WTC11 (cell line): ENCODE data around the gene LGALSL. TPM values are rescaled to one million over a fixed set of nuclear protein-coding genes. Genes with fewer than 3 reads are reported as not detected.
A peak's percentile ranks its signal among the peaks of the same experiment; 100 is the strongest.

Experiments used
- ATAC-seq: fragments of 200-7000 bp; cut with Tn5 transposase; 2 replicates; pipeline ENCODE4 v1.10.0; 2021; ENCODE audit warnings: mild to moderate bottlenecking, moderate library complexity
- CTCF ChIA-PET: fragments of 300-600 bp; sonication (Branson Sonifier 250); formaldehyde crosslinking; loops from one replicate; lab custom pipeline; 2021; ENCODE audit warnings: antibody characterized with exemption; lab: Charles Lee
- POLR2A ChIA-PET: fragments of 350-600 bp; sonication (Branson Sonifier 250); formaldehyde crosslinking; loops from one replicate; lab custom pipeline; 2021; ENCODE audit warnings: antibody characterized with exemption; lab: Charles Lee
- DNase-seq: peaks from one replicate; pipeline ENCODE4 v3.0.0; 2021; ENCODE audit warnings: low spot score
- H3K27ac Mint-ChIP-seq: 2 replicates; pipeline ENCODE4 v1.8.0; 2021; ENCODE audit warnings: mixed read lengths
- H3K27me3 Mint-ChIP-seq: 2 replicates; pipeline ENCODE4 v1.8.0; 2021; ENCODE audit warnings: low read depth, mild to moderate bottlenecking, moderate library complexity, mixed read lengths
- H3K36me3 Mint-ChIP-seq: 2 replicates; pipeline ENCODE4 v1.8.0; 2021; ENCODE audit warnings: mixed read lengths
- H3K4me1 Mint-ChIP-seq: 2 replicates; pipeline ENCODE4 v1.8.0; 2022; ENCODE audit warnings: mixed read lengths
- H3K4me3 Mint-ChIP-seq: 2 replicates; pipeline ENCODE4 v1.8.0; 2021; ENCODE audit warnings: mild to moderate bottlenecking, moderate library complexity, mixed read lengths
- H3K9me3 Mint-ChIP-seq: 2 replicates; pipeline ENCODE4 v1.8.0; 2021; ENCODE audit warnings: mixed read lengths
- ATF6 ChIP-seq: sonication (generic); formaldehyde crosslinking; IDR thresholded peaks from 2 replicates; pipeline ENCODE4 v1.8.1; 2023; ENCODE audit warnings: mild to moderate bottlenecking, missing genetic modification reagents
- IRF1 ChIP-seq: sonication (generic); formaldehyde crosslinking; IDR thresholded peaks from 2 replicates; pipeline ENCODE4 v1.8.0; 2023; ENCODE audit warnings: missing genetic modification reagents
- KAT7 ChIP-seq: sonication (generic); formaldehyde crosslinking; IDR thresholded peaks from 2 replicates; pipeline ENCODE4 v1.8.1; 2023; ENCODE audit warnings: missing genetic modification reagents, mild to moderate bottlenecking, borderline replicate concordance
- NR2C2 ChIP-seq: sonication (generic); formaldehyde crosslinking; IDR thresholded peaks from 2 replicates; pipeline ENCODE4 v1.8.0; 2022; ENCODE audit warnings: mild to moderate bottlenecking, missing genetic modification reagents
- TCF7 ChIP-seq: sonication (generic); formaldehyde crosslinking; IDR thresholded peaks from 2 replicates; pipeline ENCODE4 v1.8.0; 2022; ENCODE audit warnings: mild to moderate bottlenecking, low read depth, missing genetic modification reagents, moderate library complexity
- TEAD1 ChIP-seq: sonication (generic); formaldehyde crosslinking; IDR thresholded peaks from 2 replicates; pipeline ENCODE4 v1.8.0; 2022; ENCODE audit warnings: mild to moderate bottlenecking, missing genetic modification reagents
- TP53 ChIP-seq: sonication (generic); formaldehyde crosslinking; IDR thresholded peaks from 2 replicates; pipeline ENCODE4 v1.8.1; 2023; ENCODE audit warnings: mild to moderate bottlenecking, missing genetic modification reagents
- ZNF317 ChIP-seq: sonication (generic); formaldehyde crosslinking; IDR thresholded peaks from 2 replicates; pipeline ENCODE4 v1.8.1; 2023; ENCODE audit warnings: low read depth, mild to moderate bottlenecking, moderate library complexity, missing genetic modification reagents, borderline replicate concordance
- ZNF425 ChIP-seq: fragments of 250-450 bp; sonication (Bioruptor Pico); conservative IDR thresholded peaks from 2 replicates; pipeline ENCODE4 v1.9.0; 2021; ENCODE audit warnings: mild to moderate bottlenecking
- ZNF512 ChIP-seq: sonication (generic); formaldehyde crosslinking; IDR thresholded peaks from 2 replicates; pipeline ENCODE4 v1.8.1; 2022; ENCODE audit warnings: missing genetic modification reagents, borderline replicate concordance
- ZSCAN18 ChIP-seq: fragments of 250-450 bp; sonication (Bioruptor Pico); IDR thresholded peaks from 2 replicates; pipeline ENCODE4 v2.1.2; 2022; ENCODE audit warnings: mild to moderate bottlenecking, moderate library complexity
- total RNA-seq: library from RNA; stranded (reverse); gene quantifications from 3 replicates; pipeline ENCODE4 v1.2.3, GENCODE V29; 2021
- TF ChIP-seq, protein P1 (sequence below): sonication (generic); formaldehyde crosslinking; IDR thresholded peaks from 2 replicates; pipeline ENCODE4 v1.8.1; 2023; ENCODE audit warnings: mild to moderate bottlenecking, moderate library complexity, missing genetic modification reagents
- TF ChIP-seq, protein P2 (sequence below): sonication (generic); formaldehyde crosslinking; IDR thresholded peaks from 2 replicates; pipeline ENCODE4 v1.8.1; 2022; ENCODE audit warnings: mild to moderate bottlenecking, moderate library complexity, missing genetic modification reagents

Gene LGALSL
- total RNA-seq, 1 experiment from 2014 or later: 21.0 TPM

DNA sequence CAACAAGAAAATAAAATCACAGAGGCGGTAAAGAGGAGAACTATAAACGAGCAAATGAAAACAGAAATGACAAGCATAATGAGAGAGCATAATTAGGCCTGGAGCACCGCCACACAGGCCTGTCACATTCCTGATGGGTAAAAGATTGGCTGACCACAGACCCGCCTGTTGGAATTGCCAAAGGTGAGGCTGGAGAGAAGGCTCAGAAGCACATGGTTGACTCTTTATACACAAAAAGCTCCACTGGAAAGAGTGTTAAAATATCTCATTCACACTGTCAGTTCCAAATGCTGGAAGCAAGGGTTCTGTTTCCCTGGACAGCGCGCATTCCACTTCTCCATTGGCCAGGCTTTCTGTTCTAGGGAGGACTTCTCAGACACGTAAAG, 5.9 kb upstream of the LGALSL start (continued):
- TF ChIP-seq TEAD1 (CRISPR knock-in tag): no peak

GRCh38 chr2:64451051-64451450, 2.9 kb upstream of the LGALSL start:
- no peak for ATAC-seq
- Mint-ChIP-seq H3K4me3 (no peak overlapping the region), H3K36me3 (no peaks in the 10 kb centered on the region), H3K9me3 (no peaks in the 10 kb centered on the region), H3K4me1 (peaks cover 37% of the 10 kb centered on the region), H3K27me3 (no peaks in the 10 kb centered on the region), H3K27ac (no peak overlapping the region)
- TF ChIP-seq ZNF425 (no peak), TCF7 (CRISPR knock-in tag) (no peak), NR2C2 (CRISPR knock-in tag) (no peak), TP53 (no peak), ATF6 (CRISPR knock-in tag) (no peak)
- DNase-seq: no peak
- ChIA-PET CTCF (interaction anchor here (1.3 to 2.2 kb wide), 2 partner anchors 37 to 121 kb away, joined by 6 to 7 read pairs; no protein-coding TSS in a partner anchor), POLR2A (no interaction called here)

GRCh38 chr2:64454386-64455332, 697 bp downstream of the LGALSL start:
- POLR2A ChIA-PET: interaction anchor here (1.0 kb wide), 1 partner anchor 124 kb away, joined by 4 read pairs; no protein-coding TSS in a partner anchor
- TF ChIP-seq ZSCAN18 (no peak), IRF1 (no peak), KAT7 (0 out of 2 replicates have a peak, but pooled peaks have one; percentile 30), ZNF512 (no peak), ZNF317 (CRISPR knock-in tag) (no peak; the same call in 1 of the 2 replicates)
- TF ChIP-seq, protein P1, sequence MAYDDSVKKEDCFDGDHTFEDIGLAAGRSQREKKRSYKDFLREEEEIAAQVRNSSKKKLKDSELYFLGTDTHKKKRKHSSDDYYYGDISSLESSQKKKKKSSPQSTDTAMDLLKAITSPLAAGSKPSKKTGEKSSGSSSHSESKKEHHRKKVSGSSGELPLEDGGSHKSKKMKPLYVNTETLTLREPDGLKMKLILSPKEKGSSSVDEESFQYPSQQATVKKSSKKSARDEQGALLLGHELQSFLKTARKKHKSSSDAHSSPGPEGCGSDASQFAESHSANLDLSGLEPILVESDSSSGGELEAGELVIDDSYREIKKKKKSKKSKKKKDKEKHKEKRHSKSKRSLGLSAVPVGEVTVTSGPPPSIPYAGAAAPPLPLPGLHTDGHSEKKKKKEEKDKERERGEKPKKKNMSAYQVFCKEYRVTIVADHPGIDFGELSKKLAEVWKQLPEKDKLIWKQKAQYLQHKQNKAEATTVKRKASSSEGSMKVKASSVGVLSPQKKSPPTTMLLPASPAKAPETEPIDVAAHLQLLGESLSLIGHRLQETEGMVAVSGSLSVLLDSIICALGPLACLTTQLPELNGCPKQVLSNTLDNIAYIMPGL (CRISPR knock-in tag): 0 out of 2 replicates have a peak, but pooled peaks have one; percentile 51
- TF ChIP-seq, protein P2, sequence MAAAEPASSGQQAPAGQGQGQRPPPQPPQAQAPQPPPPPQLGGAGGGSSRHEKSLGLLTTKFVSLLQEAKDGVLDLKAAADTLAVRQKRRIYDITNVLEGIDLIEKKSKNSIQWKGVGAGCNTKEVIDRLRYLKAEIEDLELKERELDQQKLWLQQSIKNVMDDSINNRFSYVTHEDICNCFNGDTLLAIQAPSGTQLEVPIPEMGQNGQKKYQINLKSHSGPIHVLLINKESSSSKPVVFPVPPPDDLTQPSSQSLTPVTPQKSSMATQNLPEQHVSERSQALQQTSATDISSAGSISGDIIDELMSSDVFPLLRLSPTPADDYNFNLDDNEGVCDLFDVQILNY (CRISPR knock-in tag): 0 out of 2 replicates have a peak, but pooled peaks have one; percentile 24

More at GRCh38 chr2:64454386-64455332, 697 bp downstream of the LGALSL start:
- ATAC-seq: peak; percentile 56
- H3K27ac Mint-ChIP-seq: no peak overlapping the region
- H3K4me1 Mint-ChIP-seq: peaks cover 37% of the 10 kb centered on the region
- CTCF ChIA-PET: interaction anchor here (0.7 to 2.5 kb wide), 5 partner anchors 33 to 174 kb away, joined by 3 to 15 read pairs (median 7); no protein-coding TSS in a partner anchor
- peak; percentile 65 for DNase-seq
- no peaks in the 10 kb centered on the region for H3K27me3 Mint-ChIP-seq
- H3K9me3 Mint-ChIP-seq: no peaks in the 10 kb centered on the region
- H3K36me3 Mint-ChIP-seq: peaks cover 19% of the 10 kb centered on the region
- peak overlapping the region; percentile 85 for H3K4me3 Mint-ChIP-seq
